PC-3 (cell line): ENCODE data around the gene LMBR1. TPM values are rescaled to one million over a fixed set of nuclear protein-coding genes. Genes with fewer than 3 reads are reported as not detected.
"Not testable (repeated sequence)": the region's sequence is repeated elsewhere in the genome, so short reads cannot be mapped to it uniquely, and the experiment has no call there.

ENCODE experiments used
- ATAC-seq: fragments of 200-7000 bp; cut with Tn5 transposase; 2 replicates; pipeline ENCODE4 v1.9.1; 2020; ENCODE audit warnings: mild to moderate bottlenecking, moderate library complexity
- BruUV-seq: library from RNA; stranded (reverse); fragments of 400-500 nt; replicated peaks from 2 replicates; lab custom pipeline; 2021; lab: Mats Ljungman, UMichigan
- CTCF ChIA-PET: fragments of 300-600 bp; sonication (Branson Sonifier 250); formaldehyde crosslinking; loops from one replicate; lab custom pipeline; 2022; ENCODE audit warnings: antibody characterized with exemption; lab: Charles Lee
- POLR2A ChIA-PET: fragments of 300-600 bp; sonication (Branson Sonifier 250); formaldehyde crosslinking; loops from one replicate; lab custom pipeline; 2022; ENCODE audit warnings: antibody characterized with exemption; ENCODE audit not compliant: unreplicated experiment; lab: Charles Lee
- DNase-seq: peaks from one replicate; pipeline ENCODE4 v3.0.0-alpha.2; 2015
- H2AFZ ChIP-seq: fragments of 300-600 bp; sonication (generic); 2 replicates; pipeline ENCODE4 v1.6.0; 2016; ENCODE audit warnings: antibody characterized with exemption, low read length
- H3F3A ChIP-seq: fragments of 300-600 bp; sonication (generic); one replicate; pipeline ENCODE4 v1.6.0; 2017; ENCODE audit warnings: antibody characterized with exemption, low read length, control low read depth, mild to moderate bottlenecking; ENCODE audit not compliant: unreplicated experiment
- H3K27ac ChIP-seq: fragments of 300-600 bp; sonication (generic); 2 replicates; pipeline ENCODE4 v1.5.1; 2016; ENCODE audit warnings: mild to moderate bottlenecking, low read length
- H3K27me3 ChIP-seq: fragments of 300-600 bp; sonication (generic); 2 replicates; pipeline ENCODE4 v1.6.1; 2016; ENCODE audit warnings: low read length, mixed read lengths
- H3K36me3 ChIP-seq: fragments of 300-600 bp; sonication (generic); 2 replicates; pipeline ENCODE4 v1.6.1; 2016; ENCODE audit warnings: low read depth, mixed run types, low read length, mixed read lengths
- H3K4me1 ChIP-seq: fragments of 300-600 bp; sonication (generic); 2 replicates; pipeline ENCODE4 v1.5.1; 2016; ENCODE audit warnings: low read length; ENCODE audit not compliant: insufficient read depth
- H3K4me2 ChIP-seq: fragments of 300-600 bp; sonication (generic); 2 replicates; pipeline ENCODE4 v1.6.0; 2016; ENCODE audit warnings: low read length
- H3K4me3 ChIP-seq: fragments of 300-600 bp; sonication (generic); 2 replicates; pipeline ENCODE4 v1.5.1; 2016; ENCODE audit warnings: mild to moderate bottlenecking, low read length, mixed read lengths
- H3K79me2 ChIP-seq: fragments of 300-600 bp; sonication (generic); 2 replicates; pipeline ENCODE4 v1.6.1; 2017; ENCODE audit warnings: low read length, mixed read lengths
- H3K9ac ChIP-seq: fragments of 300-600 bp; sonication (generic); 2 replicates; pipeline ENCODE4 v1.6.0; 2016; ENCODE audit warnings: mild to moderate bottlenecking, low read length
- H3K9me2 ChIP-seq: fragments of 300-600 bp; sonication (generic); replicated peaks from 2 replicates; pipeline ENCODE4 v1.6.1; 2016; ENCODE audit warnings: mixed run types, low read length, mixed read lengths
- H3K9me3 ChIP-seq: fragments of 300-600 bp; sonication (generic); 2 replicates; pipeline ENCODE4 v1.6.1; 2016; ENCODE audit warnings: low read length, mixed read lengths
- H4K20me1 ChIP-seq: fragments of 300-600 bp; sonication (generic); 2 replicates; pipeline ENCODE4 v1.6.1; 2016; ENCODE audit warnings: low read length, mixed read lengths
- EZH2 ChIP-seq: fragments of 300-600 bp; sonication (generic); IDR thresholded peaks from one replicate; pipeline ENCODE4 v1.6.1; 2017; ENCODE audit warnings: antibody characterized with exemption, mild to moderate bottlenecking, low read length; ENCODE audit not compliant: unreplicated experiment
- EZH2phosphoT487 ChIP-seq: fragments of 300-600 bp; sonication (generic); IDR thresholded peaks from 2 replicates; pipeline ENCODE4 v1.6.1; 2018; ENCODE audit warnings: mild to moderate bottlenecking, antibody characterized with exemption, low read length, borderline replicate concordance
- intact Hi-C: fragments of 100-400 bp; cut with micrococcal nuclease; formaldehyde crosslinking; loops from 2 replicates; pipeline ENCODE4 v1.9.0; 2023
- total RNA-seq: library from RNA; depleted of rRNA; stranded (reverse); fragments of >200 nt; gene quantifications from 2 replicates; pipeline ENCODE4 v1.2.3, GENCODE V29; 2014
- TF ChIP-seq, protein P1 (sequence below): fragments of 300-600 bp; sonication (generic); conservative IDR thresholded peaks from 2 replicates; pipeline ENCODE4 v1.5.1; 2017; ENCODE audit warnings: antibody characterized with exemption, low read depth, mild to moderate bottlenecking, low read length

LMBR1 gene
- total RNA-seq, 1 experiment from 2014 or later, result 61.7 TPM

DNA sequence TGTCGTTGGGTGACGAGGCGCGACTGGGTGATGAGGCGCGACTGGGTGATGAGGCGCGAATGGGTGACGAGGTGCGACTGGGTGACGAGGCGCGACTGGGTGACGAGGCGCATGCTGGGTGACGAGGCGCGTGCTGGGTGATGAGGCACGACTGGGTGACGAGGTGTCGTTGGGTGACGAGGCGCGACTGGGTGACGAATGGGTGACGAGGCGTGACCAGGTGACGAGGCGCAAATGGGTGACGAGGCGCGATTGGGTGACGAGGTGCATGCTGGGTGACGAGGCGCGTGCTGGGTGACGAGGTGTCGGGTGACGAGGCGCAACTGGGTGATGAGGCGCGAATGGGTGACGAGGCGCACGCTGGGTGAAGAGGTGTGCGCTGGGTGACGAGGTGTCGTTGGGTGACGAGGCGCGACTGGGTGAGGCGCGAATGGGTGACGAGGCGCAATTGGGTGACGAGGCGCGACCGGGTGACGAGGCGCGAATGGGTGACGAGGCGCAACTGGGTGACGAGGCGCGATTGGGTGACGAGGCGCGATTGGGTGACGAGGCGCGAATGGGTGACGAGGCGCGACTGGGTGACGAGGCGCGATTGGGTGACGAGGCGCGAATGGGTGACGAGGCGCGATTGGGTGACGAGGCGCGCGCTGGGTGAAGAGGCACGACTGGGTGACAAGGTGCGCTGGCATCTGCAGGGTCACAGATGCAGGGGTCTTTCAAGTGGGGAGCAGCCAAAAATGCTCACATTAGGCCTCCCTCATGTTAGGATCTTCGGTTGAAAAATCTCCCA is 48.6 kb upstream of the LMBR1 start:
- H3K9ac ChIP-seq, result no peak overlapping the region
- no peaks in the 10 kb centered on the region for H3K9me2 ChIP-seq
- POLR2A ChIA-PET, result no interaction called here
- H3K27ac ChIP-seq, result no peak overlapping the region
- no peaks in the 10 kb centered on the region for H3K36me3 ChIP-seq
- no peak overlapping the region for H3K4me2 ChIP-seq
- ATAC-seq (no peak), DNase-seq (no peak)
- no peaks in the 10 kb centered on the region for H3K4me1 ChIP-seq
- no peak overlapping the region for H3K4me3 ChIP-seq
- TF ChIP-seq, protein P1, sequence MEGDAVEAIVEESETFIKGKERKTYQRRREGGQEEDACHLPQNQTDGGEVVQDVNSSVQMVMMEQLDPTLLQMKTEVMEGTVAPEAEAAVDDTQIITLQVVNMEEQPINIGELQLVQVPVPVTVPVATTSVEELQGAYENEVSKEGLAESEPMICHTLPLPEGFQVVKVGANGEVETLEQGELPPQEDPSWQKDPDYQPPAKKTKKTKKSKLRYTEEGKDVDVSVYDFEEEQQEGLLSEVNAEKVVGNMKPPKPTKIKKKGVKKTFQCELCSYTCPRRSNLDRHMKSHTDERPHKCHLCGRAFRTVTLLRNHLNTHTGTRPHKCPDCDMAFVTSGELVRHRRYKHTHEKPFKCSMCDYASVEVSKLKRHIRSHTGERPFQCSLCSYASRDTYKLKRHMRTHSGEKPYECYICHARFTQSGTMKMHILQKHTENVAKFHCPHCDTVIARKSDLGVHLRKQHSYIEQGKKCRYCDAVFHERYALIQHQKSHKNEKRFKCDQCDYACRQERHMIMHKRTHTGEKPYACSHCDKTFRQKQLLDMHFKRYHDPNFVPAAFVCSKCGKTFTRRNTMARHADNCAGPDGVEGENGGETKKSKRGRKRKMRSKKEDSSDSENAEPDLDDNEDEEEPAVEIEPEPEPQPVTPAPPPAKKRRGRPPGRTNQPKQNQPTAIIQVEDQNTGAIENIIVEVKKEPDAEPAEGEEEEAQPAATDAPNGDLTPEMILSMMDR, result no peak
- H3K9me3 ChIP-seq, result no peaks in the 10 kb centered on the region
- H3K79me2 ChIP-seq, result no peaks in the 10 kb centered on the region
- no peaks in the 10 kb centered on the region for H3K27me3 ChIP-seq
- intact Hi-C loops, result no loop called here
- CTCF ChIA-PET, result no interaction called here
- H4K20me1 ChIP-seq, result no peaks in the 10 kb centered on the region
- no TSS peak for BruUV-seq
- no peaks in the 10 kb centered on the region for H3F3A ChIP-seq
- H2AFZ ChIP-seq, result no peak overlapping the region

DNA sequence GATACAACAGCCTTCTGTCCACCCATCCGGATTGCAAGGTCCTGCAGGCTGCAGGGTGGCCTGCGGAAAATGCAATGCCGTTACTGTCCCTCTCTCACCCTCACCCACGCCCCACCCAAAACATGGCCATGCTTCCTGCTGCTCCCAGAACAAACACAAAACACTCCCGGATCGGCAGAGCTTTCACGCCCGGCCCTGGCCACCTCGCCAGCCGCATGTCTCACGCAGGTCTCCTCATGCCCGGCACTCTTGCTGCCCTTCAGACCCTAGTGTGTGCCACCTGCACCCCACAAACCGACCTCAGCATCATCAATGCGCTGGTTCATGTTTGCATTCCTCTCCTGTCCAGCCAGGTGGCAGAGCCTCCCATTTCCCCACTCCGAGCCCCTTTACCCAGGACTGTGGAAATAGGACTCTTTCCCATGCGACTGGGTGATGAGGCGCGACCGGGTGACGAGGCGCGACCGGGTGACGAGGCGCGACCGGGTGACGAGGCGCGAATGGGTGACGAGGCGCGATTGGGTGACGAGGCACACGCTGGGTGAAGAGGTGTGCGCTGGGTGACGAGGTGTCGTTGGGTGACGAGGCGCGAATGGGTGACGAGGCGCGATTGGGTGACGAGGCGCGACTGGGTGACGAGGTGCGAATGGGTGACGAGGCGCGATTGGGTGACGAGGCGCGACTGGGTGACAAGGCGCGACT is 47.6 kb upstream of the LMBR1 start:
- no peaks in the 10 kb centered on the region for H3K9me2 ChIP-seq
- intact Hi-C loops, result no loop called here
- H3K4me2 ChIP-seq, result no peak overlapping the region

DNA sequence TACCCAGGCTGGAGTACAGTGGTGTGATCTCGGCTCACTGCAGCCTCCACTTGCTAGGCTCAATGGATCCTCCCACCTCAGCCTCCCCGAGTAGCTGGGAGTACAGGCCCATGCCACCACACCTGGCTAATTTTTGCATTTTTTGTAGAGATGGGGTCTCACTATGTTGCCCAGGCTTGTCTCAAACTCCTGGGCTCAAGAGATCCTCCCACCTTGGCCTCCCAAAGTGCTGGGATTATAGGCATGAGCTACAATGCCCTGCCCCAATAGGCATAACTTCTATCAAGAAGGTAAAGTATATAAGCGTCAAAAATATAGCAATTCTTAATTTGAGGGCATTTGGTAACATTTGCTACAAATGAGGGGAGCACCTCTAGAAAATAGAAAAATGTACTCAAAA is 43.8 kb upstream of the LMBR1 start:
- not testable (repeated sequence) for H3K27ac ChIP-seq

More for the DNA sequence above, 47.6 kb upstream of the LMBR1 start:
- no peaks in the 10 kb centered on the region for H3K9me3 ChIP-seq
- ATAC-seq, result no peak
- H3K27me3 ChIP-seq, result no peaks in the 10 kb centered on the region
- no peaks in the 10 kb centered on the region for H3K79me2 ChIP-seq
- no TSS peak for BruUV-seq
- no peaks in the 10 kb centered on the region for H3K36me3 ChIP-seq
- no peak overlapping the region for H3K9ac ChIP-seq
- ChIA-PET POLR2A (no interaction called here), CTCF (no interaction called here)
- no peaks in the 10 kb centered on the region for H4K20me1 ChIP-seq
- H3F3A ChIP-seq, result no peaks in the 10 kb centered on the region
- no peak overlapping the region for H3K27ac ChIP-seq
- no peak for TF ChIP-seq EZH2
- TF ChIP-seq, protein P1, result no peak
- no peak for TF ChIP-seq EZH2phosphoT487
- no peak for DNase-seq
- H3K4me3 ChIP-seq, result no peak overlapping the region
- H3K4me1 ChIP-seq, result no peaks in the 10 kb centered on the region
- H2AFZ ChIP-seq, result no peak overlapping the region

More for the DNA sequence above, 43.8 kb upstream of the LMBR1 start:
- DNase-seq, H3F3A ChIP-seq, H3K4me2 ChIP-seq, CTCF ChIA-PET, H3K4me1 ChIP-seq, BruUV-seq, H4K20me1 ChIP-seq, H3K9ac ChIP-seq, ATAC-seq, H3K9me3 ChIP-seq, H2AFZ ChIP-seq, H3K9me2 ChIP-seq, H3K79me2 ChIP-seq, POLR2A ChIA-PET, H3K4me3 ChIP-seq, H3K27me3 ChIP-seq, H3K36me3 ChIP-seq, intact Hi-C loops: not testable (repeated sequence)
